Fibroblast of peridontal ligament (primary cell): ENCODE data around the gene SPINK6.

ENCODE experiments used
- DNase-seq: peaks from one replicate; pipeline ENCODE4 v3.0.0-alpha.2; 2010; ENCODE audit errors: extremely low read depth

SPINK6 gene, protein sequence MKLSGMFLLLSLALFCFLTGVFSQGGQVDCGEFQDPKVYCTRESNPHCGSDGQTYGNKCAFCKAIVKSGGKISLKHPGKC

DNA sequence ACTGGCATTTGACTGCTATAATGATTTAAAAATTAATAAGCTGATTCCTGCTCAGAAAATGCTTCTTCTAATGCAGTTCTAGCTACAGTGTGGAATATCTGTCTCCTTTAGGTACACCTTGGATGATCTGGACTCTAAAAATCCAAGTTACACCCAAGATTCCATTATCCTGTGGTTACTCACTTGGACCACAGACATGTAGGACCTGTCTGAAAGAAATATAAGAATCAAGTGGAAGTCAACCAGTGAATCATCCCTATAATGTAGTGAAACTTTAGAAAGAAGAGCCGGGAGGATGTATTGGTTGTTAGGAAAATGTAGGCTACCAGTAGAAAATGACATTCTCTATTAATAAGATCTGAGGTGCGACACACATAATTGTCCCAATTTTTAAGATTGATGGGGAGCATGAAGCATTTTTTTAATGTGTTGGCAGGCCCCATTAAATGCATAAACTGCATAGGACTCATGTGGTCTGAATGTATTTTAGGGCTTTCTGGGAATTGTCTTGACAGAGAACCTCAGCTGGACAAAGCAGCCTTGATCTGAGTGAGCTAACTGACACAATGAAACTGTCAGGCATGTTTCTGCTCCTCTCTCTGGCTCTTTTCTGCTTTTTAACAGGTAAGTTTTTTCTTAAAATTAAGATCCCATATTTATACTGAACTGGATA, at the start of gene SPINK6:
SPINK6 (plus strand) TSS at position 512 of the 673 bp plus-strand sequence; CDS start at position 567, 55 bp downstream.
- no peak for DNase-seq

DNA sequence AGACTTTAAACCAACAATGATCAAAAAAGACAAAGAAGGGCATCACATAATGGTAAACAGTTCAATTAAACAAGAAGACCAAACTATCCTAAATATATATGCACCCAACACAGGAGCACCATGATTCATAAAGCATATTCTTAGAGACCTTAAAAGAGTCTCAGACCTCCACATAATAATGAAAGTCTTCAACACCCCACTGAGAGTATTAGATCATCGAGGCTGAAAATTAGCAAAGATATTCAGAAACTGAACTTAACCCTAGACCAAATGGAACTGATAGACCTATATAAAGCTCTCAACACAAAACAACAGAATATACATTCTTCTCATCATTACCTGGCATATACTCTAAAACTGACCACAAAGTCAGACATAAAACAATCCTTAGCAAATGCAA, 46.2 kb upstream of the SPINK6 start:
- no peak for DNase-seq

DNA sequence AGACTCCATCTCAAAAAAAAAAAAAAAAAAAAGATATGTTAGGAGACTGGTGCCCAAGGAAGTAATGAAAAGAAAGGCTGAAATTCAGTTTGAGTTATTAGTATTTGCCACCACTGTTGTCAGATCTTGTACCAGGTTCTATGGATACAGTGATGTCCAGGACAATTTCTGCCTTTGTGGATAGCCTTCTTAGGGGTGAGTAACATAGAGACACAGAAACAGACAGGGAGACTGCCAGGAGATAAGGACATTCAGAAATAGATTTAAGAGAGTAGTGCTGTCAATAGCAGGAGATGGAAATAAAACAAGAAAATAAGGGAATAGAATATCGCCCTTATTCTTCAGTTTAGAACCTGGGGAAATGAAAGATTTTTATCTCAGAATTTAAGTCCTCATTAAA, 40.8 kb upstream of the SPINK6 start:
- no peak for DNase-seq

DNA sequence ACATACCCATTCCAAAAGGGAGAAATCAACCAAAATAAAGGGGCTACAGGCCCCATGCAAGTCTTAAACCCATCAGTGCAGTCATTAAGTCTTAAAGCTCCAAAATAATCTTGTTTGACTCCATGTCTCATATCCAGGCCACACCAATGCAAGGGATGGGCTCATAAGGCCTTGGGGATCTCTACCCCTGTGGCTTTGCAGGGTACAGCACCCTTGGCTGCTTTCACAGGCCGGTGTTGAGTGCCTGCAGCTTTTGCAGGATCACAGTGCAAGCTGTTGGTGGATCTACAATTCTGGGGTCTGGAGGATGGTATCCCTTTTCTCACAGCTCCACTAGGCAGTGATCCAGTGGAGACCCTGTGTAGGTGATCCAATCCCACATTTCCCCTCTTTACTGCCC, 39.5 kb upstream of the SPINK6 start:
- no peak for DNase-seq

DNA sequence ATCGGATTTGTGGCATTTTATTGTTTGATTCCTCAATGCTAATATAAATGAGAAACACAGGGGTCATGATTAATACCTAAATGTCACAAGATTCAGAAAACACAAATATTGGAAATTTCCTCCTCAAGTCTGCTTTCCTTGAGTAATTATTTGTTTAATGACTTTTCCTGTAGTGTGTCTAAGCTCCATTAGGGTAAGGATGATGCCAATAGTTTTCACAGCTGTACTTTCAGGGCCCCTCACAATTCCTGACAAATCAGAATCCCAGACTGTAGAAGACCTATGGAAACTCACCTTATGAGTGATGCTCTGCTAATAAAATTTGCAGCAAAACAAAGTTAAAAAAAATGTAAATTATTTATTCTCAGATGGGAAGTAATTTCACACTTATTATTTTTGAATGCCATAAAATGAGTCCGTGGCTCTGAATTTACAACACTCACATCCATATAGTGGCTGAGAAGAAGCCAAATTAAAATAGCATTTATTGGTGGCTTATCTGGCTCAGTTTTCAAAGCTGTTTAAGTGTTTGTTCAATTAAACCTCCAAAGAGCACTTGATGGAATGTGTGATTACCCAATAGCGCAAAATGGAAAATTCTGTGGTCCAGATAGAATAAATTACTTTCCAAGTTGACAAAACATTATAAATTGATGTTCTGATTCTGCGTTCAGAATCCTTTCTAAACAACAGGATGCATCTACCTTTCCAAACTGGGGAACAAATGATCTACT, 36.1 kb upstream of the SPINK6 start:
- DNase-seq = no peak

DNA sequence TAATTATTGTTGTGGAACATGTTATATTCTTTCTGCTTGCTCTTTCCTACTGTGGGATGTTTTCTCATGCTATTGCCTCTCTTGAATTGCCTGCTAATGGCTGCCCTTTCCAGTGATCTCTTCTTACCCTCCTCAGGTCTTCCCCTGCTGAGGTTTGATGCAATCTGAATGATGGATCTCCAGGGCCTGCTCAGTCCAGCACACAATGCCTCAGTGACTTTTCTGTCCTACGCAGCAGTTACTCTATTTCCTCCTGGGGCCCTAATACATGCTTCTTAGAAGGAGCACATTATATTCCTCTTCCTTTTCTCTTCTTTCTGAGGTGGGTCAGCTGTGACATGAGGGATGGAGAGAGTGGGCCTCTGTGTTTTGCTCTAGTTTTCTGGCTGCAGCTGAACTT, 34.6 kb upstream of the SPINK6 start, which contains the start of gene SPINK14:
SPINK14 (plus strand) TSS at position 301 of the 400 bp plus-strand sequence. CDS start 1,187 bp downstream, outside the sequence.
- no peak for DNase-seq

DNA sequence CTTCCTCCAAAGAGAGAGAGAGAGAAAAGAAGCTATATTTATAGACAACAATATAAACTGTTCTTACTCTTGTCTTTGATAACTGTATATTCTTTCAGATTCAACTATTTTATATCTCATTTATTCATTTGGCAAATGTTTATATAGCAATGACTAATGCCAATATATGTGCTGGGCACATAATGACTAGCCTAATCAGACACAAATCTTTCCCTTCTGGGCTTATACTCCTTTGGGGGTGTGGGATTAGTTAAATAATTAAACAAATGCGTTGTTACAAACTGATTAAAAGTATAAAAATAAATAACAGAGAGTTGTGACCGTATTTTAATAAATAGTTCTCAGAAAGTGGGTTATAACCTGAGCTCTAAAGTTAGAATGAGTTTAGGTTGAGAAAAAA, 30.5 kb upstream of the SPINK6 start:
- DNase-seq = no peak

DNA sequence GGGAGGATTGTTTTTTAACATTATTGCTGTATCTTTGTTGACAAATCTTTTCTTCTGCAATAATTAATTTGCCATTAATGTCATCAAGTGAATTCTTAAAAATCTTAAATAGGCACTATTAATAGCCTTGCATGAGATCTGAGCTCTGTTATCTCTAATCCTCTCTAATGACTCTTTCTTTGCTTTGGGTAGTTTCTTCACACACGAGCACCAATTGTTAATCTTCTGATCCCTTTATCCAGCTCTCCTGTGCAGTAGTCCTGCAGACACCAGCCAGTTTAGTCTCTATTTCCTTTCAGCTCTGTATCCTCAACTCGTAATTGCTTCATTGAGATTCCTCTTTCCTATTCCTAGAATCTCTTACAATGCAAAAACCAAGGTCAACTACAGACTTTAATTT, 26.4 kb upstream of the SPINK6 start:
- no peak for DNase-seq

DNA sequence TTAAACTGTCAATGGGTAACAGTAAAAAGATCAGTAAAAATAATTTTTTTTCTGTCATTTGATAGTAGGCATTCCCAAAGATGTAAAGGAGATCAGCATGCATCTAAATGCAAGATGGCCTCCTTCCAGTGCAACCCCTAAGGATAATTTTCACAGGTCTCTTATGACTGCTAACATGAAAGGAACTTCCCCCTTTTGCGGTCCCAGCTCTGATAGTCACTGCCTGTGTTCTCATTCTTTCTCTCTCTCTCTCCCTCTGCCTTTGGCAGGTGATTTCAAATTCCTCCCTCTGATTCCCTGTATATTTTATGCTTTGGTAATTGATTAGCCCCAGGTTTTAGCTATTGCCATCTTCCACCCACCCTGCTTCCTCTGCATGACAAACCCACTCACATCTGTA, 25.6 kb upstream of the SPINK6 start:
- no peak for DNase-seq

DNA sequence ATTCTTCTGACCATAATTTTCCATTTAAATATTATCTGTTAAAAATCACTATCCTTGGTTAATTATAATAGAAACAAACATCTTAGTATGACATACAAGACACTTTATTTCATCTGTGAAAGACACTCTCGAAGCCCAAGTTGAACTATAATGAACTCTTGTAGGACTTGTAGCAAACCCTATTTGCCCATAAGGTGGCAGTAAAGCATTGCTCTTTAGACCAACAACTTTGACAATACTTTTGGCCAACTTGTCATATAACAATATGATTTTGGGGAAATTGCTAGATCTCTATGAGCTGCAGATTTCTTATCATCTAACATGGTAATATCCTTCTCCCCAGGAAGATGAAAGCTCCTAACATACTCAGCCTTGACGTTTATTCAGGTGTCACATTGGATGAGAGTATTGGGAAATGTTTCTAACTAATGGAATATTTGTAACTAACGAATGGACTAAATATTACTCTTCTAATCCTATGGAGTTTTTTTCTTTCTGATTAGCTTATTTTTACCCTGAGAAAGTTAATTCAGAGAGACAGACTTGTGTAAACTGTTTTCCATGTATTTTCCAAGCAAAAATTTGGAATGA, 23.5 kb upstream of the SPINK6 start:
- peak; percentile 80 for DNase-seq

DNA sequence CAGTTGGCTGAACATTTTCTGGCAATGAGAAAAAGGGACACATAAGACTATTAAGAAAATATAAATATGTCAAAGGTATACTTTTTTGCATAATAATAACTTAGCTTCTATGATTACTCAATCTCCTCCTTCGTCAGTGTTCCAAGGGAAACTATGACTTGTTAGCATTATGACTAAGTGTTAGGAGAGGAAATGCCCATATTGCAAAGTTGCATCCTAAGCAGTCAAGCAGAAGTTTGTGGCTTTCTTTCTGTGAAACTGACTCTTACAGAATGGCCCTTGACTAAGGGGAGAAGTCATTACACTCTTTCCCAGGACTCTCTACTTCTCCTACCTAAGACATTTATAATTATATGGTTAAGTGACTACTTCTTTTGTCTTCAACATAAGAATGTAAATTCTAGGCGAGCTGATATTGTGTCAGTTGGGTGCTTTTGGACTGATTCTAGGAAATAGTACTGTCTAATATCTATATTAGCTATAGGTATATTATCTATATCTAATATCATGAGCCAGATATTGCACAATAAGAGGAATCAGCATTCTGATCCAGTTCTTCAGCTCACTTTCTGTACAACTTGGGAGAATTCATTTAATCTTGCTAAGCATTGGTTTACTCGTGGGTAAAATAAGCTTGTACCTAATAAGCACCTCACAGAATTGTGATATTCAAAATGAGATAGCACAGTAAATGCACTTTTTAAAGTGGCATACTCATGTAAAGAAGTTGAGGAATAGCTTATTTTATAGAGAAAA, 16.4 kb upstream of the SPINK6 start:
- peak; percentile 14 for DNase-seq

DNA sequence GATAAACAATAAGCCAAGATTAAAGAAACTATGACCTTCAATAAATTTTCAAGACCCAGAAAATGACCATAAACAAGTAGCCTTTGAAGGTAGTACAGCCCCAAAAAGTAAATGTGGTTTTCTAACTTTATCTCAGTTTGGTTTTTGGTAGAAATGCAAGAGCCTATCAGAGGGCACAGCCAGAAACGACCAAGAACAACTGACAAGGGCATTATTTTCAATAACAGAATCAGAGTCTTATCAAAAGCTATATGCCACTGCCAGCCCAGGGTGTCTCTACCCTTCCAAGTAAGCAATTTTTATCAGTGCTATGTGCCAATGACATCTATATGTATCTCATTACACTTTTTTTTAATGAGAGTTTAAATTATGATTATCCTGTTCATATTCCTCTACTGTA, 11.8 kb upstream of the SPINK6 start:
- DNase-seq = no peak

DNA sequence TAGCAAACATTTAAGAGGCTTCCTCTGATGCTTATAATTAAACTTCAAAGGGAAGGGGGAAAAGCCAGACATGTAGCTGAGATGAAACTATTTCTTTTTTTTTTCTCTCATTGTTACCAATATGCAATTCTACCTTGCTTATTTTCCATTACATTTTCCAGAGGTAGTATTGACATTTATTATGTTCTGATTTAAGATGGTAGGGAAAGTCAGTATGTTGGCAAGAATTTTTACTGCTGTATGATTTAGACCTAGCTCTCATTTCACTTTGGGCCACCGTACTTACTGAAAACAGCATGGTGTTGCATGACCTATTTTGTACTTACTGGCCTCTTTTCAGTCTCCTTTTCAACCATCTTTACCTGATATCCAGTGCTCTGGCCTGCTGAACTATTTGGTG, 9.6 kb upstream of the SPINK6 start:
- DNase-seq = no peak

DNA sequence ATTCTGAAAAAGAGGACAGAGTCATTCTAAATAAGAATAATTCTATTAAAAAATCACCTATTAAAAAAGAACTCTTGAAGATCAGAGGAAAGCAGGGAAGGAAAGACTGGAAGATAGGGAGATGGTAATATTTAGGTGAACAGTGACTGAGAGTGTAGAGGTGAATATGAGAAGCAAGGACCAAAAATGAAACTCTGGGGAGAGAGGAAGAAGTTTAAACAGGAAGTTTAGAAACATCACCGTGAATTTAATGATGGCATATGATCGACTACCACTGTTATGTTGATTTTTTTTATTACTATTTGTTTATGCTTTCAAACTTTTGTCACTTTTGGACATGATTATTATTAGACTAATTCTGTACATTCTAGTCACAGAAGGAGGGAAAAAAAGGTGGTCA, 1.7 kb upstream of the SPINK6 start:
- DNase-seq = no peak

DNA sequence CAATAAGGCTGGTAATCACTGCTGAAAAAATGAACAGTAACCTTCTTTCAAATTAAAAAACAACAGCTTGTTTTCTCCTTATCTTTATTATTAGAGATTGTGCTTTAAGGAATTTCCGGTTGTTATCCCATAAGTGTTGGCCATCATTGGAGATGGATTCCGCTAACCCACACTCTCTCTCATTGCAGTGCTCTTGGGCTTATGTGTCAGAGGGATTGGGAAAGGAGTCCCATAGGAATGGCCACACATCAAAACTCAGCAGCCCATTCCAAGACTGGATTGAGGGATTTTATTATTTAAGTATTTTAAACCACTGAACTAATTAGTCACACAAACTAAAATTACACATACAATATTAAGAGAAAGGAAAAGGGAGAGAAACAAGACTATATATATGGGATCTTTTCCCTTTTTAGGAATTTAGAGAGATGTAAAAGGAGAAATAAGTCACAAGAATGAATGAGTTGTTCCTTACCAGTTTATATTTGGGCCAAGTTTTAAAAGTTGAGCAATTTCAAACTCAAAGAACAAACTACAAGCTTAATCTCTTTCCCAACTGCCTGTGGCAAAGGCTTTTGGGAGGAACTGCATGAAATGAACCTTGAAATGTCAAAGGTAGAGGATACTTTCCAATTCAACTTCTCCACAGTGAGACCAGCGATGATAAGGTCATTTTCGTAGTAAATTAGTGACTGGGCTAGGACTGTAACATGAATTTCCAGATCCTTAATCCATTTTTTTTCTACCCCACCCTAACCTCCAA, 2.4 kb downstream of the SPINK6 start:
- no peak for DNase-seq

DNA sequence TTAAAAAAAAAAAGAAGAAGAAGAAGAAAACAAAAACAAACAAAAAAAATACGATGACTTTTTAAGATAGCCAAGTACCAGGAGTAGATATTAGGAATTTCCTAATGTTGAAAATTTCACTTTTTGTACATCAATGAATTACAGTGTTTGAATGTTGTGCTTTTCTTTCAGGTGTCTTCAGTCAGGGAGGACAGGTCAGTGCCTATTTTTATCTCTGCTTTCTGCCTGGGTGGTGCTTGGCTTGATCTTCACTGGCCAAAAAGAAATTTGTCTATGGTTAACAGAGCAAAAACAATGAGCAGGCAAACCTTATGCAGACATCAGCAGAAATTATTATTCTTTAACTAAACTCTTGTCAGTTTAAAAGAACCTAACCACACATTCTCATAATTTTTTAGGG, 3.0 kb downstream of the SPINK6 start:
- DNase-seq = no peak

DNA sequence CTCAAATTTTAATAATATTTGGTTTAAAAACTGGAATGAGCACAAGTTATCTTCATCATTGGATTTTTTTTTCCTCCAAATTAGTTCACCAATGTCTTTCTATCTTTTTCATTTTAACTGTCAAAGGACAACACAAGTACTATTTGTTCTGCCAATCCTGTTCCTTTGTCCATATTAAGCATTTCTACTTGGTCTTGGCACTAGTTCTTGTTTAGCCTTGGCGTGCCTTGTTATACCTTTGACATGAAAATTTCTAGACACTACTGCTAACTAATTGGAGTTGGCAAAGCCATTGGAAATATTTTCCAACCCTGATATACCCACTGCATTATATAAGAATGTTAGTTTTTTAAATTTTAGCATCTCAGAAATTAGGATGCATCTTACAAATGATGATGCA, 3.8 kb downstream of the SPINK6 start:
- DNase-seq = no peak

DNA sequence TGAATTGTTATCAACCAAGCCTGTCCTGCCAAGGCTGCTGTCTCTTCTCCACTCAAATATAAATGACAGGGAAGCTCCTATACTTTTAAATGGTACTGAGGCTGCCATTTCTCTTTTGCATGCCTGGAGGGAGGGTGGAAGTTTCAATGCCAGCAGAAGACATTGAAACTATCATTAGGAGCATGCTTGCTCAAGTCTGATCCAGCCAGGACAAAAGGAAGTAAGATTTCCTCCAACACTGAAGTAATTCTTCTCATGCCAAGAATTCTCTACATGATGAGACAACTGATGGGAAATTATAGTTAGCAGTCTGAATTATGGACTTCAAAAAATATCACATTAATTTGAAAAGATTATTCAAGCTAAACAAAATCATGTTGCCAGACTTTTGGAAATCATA, 5.4 kb downstream of the SPINK6 start:
- DNase-seq = no peak

DNA sequence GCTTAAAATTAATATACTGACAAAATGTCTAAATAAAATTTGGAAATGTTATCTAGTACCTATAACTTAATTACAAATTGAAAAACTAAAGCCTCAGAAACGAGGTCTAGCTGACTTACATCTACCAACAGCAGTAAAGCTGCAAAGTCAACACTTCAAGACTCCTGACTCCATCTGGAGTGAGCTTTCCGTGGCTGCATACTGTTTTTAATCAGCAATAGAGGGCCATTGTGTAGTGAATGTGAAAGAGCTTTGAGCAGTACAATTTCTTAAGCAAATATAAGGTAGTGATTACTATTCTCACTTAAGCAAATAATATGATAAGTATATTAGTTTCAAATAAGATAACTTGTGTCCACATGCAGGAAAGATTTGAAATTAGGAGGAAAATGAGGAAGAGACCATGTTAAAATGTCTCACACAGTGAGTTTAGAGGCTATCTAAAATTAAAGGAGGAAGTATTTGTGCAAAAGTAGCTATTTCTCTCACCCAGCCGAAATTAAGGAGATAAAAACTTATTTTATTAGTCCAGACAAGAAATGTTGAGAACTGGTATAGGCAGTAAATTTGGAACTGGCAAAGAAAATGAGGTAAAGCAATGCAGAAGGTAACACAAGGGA, 6.4 kb downstream of the SPINK6 start:
- DNase-seq = no peak

DNA sequence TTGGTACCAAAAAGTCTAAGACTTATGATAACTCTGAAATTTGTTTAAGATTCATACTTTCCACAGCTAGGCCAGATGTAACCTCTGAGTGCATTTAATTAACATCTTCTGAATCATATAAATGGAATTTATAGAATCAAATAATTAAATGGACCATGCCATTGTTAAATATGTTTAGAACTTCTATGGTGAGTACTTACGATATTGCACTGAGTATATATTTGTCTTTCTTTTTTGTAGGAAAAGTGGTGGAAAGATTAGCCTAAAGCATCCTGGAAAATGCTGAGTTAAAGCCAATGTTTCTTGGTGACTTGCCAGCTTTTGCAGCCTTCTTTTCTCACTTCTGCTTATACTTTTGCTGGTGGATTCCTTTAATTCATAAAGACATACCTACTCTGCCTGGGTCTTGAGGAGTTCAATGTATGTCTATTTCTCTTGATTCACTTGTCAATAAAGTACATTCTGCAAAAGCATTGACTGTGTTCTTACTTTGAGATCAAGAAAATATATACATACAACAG, 11.9 kb downstream of the SPINK6 start:
- no peak for DNase-seq

DNA sequence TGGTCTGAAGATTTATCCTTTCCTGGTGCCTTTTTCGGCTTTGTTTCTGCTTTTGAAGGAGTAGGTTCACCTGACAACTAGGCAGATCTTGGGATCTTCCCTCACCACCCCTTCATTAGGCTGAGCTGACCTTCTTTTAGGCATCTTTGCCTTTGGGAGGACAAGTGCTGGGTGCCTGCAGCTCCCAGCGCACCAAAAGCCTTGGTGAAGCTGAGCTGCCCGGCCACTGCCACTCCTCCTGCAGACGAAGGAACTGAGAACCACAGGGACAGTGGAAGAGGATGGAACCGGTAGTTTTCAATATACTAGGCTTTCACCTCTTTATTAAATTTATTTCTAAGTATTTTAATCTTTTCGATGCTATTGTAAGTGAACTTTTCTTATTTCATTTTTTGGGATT, 18.7 kb downstream of the SPINK6 start:
- DNase-seq = no peak
